Osteocyte (in vitro differentiated cells): ENCODE results near the gene COPA. TPM values are rescaled to one million over a fixed set of nuclear protein-coding genes. Genes with fewer than 3 reads are reported as not detected.

Source experiments
- DNase-seq: peaks from one replicate; pipeline ENCODE4 v3.0.0; 2021; ENCODE audit warnings: mixed read lengths; ENCODE audit not compliant: unreplicated experiment; ENCODE audit errors: extremely low spot score
- H3K27ac Mint-ChIP-seq: one replicate; pipeline ENCODE4 v1.8.0; 2021; ENCODE audit warnings: mild to moderate bottlenecking, mixed read lengths; ENCODE audit not compliant: unreplicated experiment
- H3K27me3 Mint-ChIP-seq: one replicate; pipeline ENCODE4 v1.8.0; 2021; ENCODE audit warnings: mixed read lengths; ENCODE audit not compliant: unreplicated experiment
- H3K36me3 Mint-ChIP-seq: one replicate; pipeline ENCODE4 v1.8.0; 2021; ENCODE audit warnings: mixed read lengths; ENCODE audit not compliant: unreplicated experiment
- H3K4me1 Mint-ChIP-seq: one replicate; pipeline ENCODE4 v1.8.0; 2021; ENCODE audit warnings: mixed read lengths; ENCODE audit not compliant: unreplicated experiment
- H3K4me3 Mint-ChIP-seq: one replicate; pipeline ENCODE4 v1.8.0; 2021; ENCODE audit warnings: mild to moderate bottlenecking, moderate library complexity, mixed read lengths; ENCODE audit not compliant: unreplicated experiment
- H3K9me3 Mint-ChIP-seq: one replicate; pipeline ENCODE4 v1.8.0; 2021; ENCODE audit warnings: mixed read lengths; ENCODE audit not compliant: unreplicated experiment
- CTCF ChIP-seq: fragments of 200-600 bp; sonication (generic); IDR thresholded peaks from 2 replicates; pipeline ENCODE4 v1.5.0; 2021; ENCODE audit warnings: antibody characterized with exemption, mild to moderate bottlenecking, moderate library complexity
- total RNA-seq: library from RNA; stranded (reverse); gene quantifications from 2 replicates; pipeline ENCODE4 v1.2.1, GENCODE V29; 2021

The COPA gene
- total RNA-seq, 1 donor from 2014 or later, result 241 TPM

- Mint-ChIP-seq H3K27ac (no peak overlapping the region), H3K27me3 (no peaks in the 10 kb centered on the region), H3K4me3 (no peak overlapping the region), H3K9me3 (peaks cover 5% of the 10 kb centered on the region), H3K36me3 (peaks cover 74% of the 10 kb centered on the region), H3K4me1 (peaks cover 6% of the 10 kb centered on the region)
- no peak for TF ChIP-seq CTCF
- no peak for DNase-seq
Measured at GRCh38 chr1:160315359-160315758, 27.7 kb downstream of the COPA start.

DNA sequence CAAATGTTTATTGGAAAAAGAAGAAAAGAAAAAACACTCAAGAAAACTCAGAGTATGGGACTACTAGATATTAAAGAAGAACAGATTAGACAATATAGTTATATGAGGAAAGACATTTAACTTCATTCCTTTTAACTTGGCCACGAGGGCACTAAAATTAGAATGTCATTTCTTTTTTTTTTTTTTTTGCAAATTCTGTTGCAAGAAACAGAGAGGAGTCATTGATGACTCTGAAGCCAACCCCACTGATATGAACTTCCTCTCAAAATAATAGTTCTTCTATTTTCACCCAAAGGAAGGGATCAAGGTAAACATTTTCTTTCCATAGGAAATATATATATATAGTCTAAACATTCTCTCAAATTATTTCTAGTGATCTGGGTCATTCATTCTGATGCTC, 33.5 kb downstream of the COPA start:
- no peak for TF ChIP-seq CTCF
- H3K4me3 Mint-ChIP-seq, result no peak overlapping the region

DNA sequence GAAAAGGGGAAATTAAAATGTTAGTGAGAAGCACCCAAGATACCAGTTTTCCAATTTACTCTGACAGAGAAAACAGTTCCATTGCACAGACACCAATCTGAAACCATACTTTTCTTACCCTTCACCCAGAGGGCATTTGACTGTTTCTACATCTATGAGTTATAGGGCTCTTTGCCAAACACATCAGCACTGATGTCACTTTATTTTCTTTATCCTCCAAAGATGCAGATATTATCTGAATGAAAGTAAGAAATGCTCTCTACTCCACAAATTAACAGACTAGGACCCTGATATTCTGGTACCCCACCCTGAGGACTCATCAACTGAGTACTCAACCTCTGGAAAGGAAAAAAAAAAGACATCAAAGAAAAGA, 33.9 kb downstream of the COPA start:
- no peaks in the 10 kb centered on the region for H3K27me3 Mint-ChIP-seq

More for the DNA sequence above, 33.5 kb downstream of the COPA start:
- no peak overlapping the region for H3K27ac Mint-ChIP-seq
- H3K9me3 Mint-ChIP-seq, result no peaks in the 10 kb centered on the region
- peaks cover 67% of the 10 kb centered on the region for H3K36me3 Mint-ChIP-seq
- no peak for DNase-seq
- H3K27me3 Mint-ChIP-seq, result no peaks in the 10 kb centered on the region
- H3K4me1 Mint-ChIP-seq, result peaks cover 2% of the 10 kb centered on the region

DNA sequence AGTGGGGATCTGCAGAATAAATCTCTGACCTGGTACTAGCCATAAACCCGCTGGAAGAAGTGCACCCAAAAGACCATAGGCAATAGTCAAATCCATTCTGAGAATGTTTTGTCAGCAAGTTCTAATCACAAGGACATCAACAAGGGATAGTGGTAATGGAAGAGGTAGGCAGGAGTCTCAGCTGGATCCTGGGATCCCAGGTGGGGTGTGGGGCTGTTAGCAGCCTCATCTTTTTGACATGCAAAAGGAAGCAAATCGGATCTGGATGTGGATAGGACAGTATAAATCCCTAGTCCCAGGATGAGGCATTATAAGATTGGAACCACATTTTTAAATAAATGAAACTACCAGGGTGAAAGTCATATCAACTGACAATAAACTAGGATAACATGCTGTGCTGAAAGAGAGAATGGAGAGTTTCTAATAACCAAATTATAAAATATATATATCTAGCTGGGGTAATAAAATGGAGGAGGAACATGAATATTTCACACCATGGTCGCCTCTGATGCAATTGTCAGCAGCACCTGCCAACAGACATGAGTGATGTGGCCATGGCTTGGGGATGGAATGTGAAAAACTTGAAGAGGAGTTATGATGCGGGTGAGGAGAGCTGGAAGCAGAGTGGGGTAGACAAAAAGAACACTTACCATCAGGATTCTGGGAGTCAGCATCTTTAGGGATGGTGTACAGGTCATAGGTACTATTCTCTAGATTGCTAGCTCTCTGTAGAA, 34.4 kb downstream of the COPA start:
- no peaks in the 10 kb centered on the region for H3K27me3 Mint-ChIP-seq
- TF ChIP-seq CTCF, result no peak
- no peak overlapping the region for H3K27ac Mint-ChIP-seq
- H3K9me3 Mint-ChIP-seq, result no peaks in the 10 kb centered on the region
- peaks cover 2% of the 10 kb centered on the region for H3K4me1 Mint-ChIP-seq
- no peak for DNase-seq
- H3K36me3 Mint-ChIP-seq, result peaks cover 63% of the 10 kb centered on the region
- no peak overlapping the region for H3K4me3 Mint-ChIP-seq

More for the DNA sequence above, 33.9 kb downstream of the COPA start:
- no peaks in the 10 kb centered on the region for H3K9me3 Mint-ChIP-seq
- peaks cover 2% of the 10 kb centered on the region for H3K4me1 Mint-ChIP-seq
- TF ChIP-seq CTCF, result no peak
- H3K36me3 Mint-ChIP-seq, result peaks cover 66% of the 10 kb centered on the region
- no peak overlapping the region for H3K4me3 Mint-ChIP-seq
- DNase-seq, result no peak
- no peak overlapping the region for H3K27ac Mint-ChIP-seq

- Mint-ChIP-seq H3K9me3 (no peaks in the 10 kb centered on the region), H3K4me3 (no peak overlapping the region), H3K36me3 (peaks cover 55% of the 10 kb centered on the region), H3K27me3 (no peaks in the 10 kb centered on the region), H3K4me1 (peaks cover 2% of the 10 kb centered on the region), H3K27ac (no peak overlapping the region)
- TF ChIP-seq CTCF, result no peak
- no peak for DNase-seq
Measured at GRCh38 chr1:160307118-160307791, 35.8 kb downstream of the COPA start.
